ENCODE data around the gene RNPS1. TPM values are rescaled to one million over a fixed set of nuclear protein-coding genes. Genes with fewer than 3 reads are reported as not detected.

Gene RNPS1
- total RNA-seq, 2 experiments from 2014 or later, result 310 to 324 TPM

- Mint-ChIP-seq H3K36me3 (peaks cover 10% of the 10 kb centered on the region), H3K4me1 (peaks cover 25% of the 10 kb centered on the region), H3K4me3 (peak overlapping the region; percentile 86), H3K27ac (peak overlapping the region; percentile 81), H3K9me3 (ENCODE audit: low read depth) (no peaks in the 10 kb centered on the region), H3K27me3 (peaks cover 7% of the 10 kb centered on the region)
- DNase-seq (no peak), ATAC-seq (no peak)
- CTCF ChIA-PET, result interaction anchor here (1.0 to 3.9 kb wide), 5 partner anchors 8 to 51 kb away, joined by 3 to 19 read pairs (median 4); partner anchors contain the start of genes PGP and TRAF7
These were observed 61.5 kb downstream of the RNPS1 start for GRCh38 chr16:2206420-2206779.

GRCh38 chr16:2205967-2206313, 62.0 kb downstream of the RNPS1 start:
- ATAC-seq, result no peak
- peaks cover 7% of the 10 kb centered on the region for H3K27me3 Mint-ChIP-seq
- H3K9me3 Mint-ChIP-seq (ENCODE audit: low read depth), result no peaks in the 10 kb centered on the region
- DNase-seq, result no peak
- peaks cover 10% of the 10 kb centered on the region for H3K36me3 Mint-ChIP-seq
- CTCF ChIA-PET, result interaction anchor here (0.7 to 3.9 kb wide), 8 partner anchors 9 to 202 kb away, joined by 3 to 19 read pairs (median 4); partner anchors contain the start of genes ECI1, PGP and TRAF7
- peaks cover 25% of the 10 kb centered on the region for H3K4me1 Mint-ChIP-seq
- H3K27ac Mint-ChIP-seq, result peak overlapping the region; percentile 81
- H3K4me3 Mint-ChIP-seq, result peak overlapping the region; percentile 86

DNA sequence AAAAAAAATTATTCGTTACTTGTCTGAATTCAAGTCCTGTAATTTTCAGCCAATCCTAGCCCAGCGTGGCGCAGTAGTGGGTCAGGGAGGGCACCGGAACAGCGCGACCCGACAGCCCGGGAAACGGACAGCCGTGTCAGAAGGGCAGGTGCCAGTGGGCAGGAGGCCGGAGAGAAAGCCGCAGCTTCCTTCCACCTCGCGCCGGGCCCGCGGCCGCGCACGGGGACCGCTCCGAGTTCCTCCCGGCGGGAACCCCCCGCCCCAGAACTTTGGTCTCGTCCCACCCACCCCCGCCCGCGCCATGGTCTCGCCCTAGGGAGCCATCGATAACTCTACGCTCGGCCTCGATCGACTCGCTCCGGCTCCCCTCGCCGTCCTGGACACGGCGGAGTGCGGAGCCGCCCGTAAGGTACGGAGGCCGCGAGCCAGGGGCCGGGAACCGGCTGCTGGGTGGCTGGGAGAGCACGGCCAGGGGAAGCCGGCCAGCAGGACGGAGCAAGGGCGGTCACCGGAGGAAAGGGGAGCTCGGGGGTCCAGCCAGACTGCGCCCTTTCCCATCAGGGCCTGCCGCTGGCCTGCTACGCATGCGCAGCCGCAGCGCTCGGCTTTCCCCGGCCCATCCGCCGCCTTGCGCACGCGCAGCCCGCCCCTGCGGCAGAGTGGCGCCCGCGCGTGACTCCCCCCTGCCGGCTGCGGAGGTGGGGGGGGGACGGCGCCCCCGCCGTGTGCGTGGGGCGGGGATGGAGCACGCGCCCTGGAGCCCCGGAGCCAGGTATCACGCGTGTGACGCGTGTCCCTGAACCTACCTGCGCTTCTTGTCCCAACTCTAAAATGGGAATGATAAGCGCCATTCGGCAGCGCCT, 62.6 kb downstream of the RNPS1 start, which contains the start of gene MLST8:
TSS of gene MLST8 (plus strand) at position 351 of the 863 bp plus-strand sequence. CDS start 632 bp downstream, outside the sequence.
- peaks cover 25% of the 10 kb centered on the region for H3K4me1 Mint-ChIP-seq

DNA sequence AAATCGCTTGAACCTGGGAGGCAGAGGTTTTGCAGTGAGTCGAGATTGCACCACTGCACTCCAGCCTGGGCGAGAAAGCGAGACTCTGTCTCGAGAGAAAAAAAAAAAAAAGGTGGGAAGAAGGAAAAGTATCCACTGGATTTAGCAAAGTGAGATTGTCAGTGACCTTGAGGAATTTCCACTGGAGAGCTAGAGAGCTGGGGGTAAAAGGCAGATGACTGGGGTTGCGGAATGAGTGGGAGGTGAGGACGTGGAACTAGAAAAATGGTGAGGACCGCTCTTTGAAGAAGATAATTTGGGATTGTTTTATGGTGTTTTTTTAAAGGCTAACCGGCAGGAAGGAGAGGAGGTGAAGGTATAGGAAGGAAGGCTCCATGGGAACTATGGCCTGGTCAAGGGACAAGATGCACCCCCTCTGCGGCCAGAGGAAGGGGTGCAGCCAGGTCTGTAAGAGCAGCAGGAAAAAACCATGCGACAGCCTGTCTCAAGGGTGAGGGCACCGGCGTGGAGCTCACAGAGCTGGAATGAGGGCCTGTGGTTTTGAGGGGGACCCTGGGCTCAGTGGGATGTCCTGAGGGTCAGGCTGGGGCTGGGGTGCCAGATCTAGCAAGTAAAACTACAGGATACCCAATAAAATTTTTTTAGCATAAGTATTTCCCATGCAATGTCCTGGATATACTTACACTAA, 63.4 kb downstream of the RNPS1 start:
- Mint-ChIP-seq H3K27ac (peak overlapping the region; percentile 64), H3K4me3 (peak overlapping the region; percentile 86), H3K36me3 (peaks cover 10% of the 10 kb centered on the region), H3K27me3 (peaks cover 14% of the 10 kb centered on the region), H3K4me1 (peaks cover 25% of the 10 kb centered on the region), H3K9me3 (ENCODE audit: low read depth) (no peaks in the 10 kb centered on the region)
- ATAC-seq (no peak), DNase-seq (no peak)
- CTCF ChIA-PET, result interaction anchor here (0.6 to 3.9 kb wide), 4 partner anchors 10 to 852 kb away, joined by 3 to 19 read pairs (median 4); partner anchors contain the start of gene ECI1

More for the DNA sequence above, 62.6 kb downstream of the RNPS1 start, which contains the start of gene MLST8:
- Mint-ChIP-seq H3K4me3 (peak within 1 kb of the TSS; percentile 86), H3K36me3 (peaks cover 10% of the 10 kb centered on the region), H3K27ac (peak within 1 kb of the TSS; percentile 81), H3K27me3 (peaks cover 8% of the 10 kb centered on the region), H3K9me3 (ENCODE audit: low read depth) (no peaks in the 10 kb centered on the region)
- CTCF ChIA-PET, result interaction anchor here (0.7 to 3.9 kb wide), 6 partner anchors 10 to 202 kb away, joined by 3 to 19 read pairs (median 4); partner anchors contain the start of gene ECI1
- ATAC-seq (peak; percentile 83), DNase-seq (peak; percentile 90)

Small RNA genes within 50 kb of the gene (microRNA-seq; reads per million reads assigned to microRNA genes)
- gene MIR3677, result not detected
- not detected for gene MIR4717

Other genes with a start within 250 kb of the RNPS1 start
- 1 to 10 TPM; 1.1 to 6.3 TPM for gene NPW, start 248.3 kb downstream of the RNPS1 start, total RNA-seq
- gene NHERF2, start 241.2 kb downstream of the RNPS1 start, total RNA-seq, result 1 to 10 TPM; 1.3 to 2.2 TPM
- 10 to 100 TPM; 34.3 to 37.5 TPM for gene NTHL1, start 220.3 kb downstream of the RNPS1 start, total RNA-seq
- gene TSC2, start 220.1 kb downstream of the RNPS1 start, total RNA-seq, result 100 to 1,000 TPM; 101 to 115 TPM
- gene PKD1, start 132.2 kb downstream of the RNPS1 start, total RNA-seq, result 100 to 1,000 TPM in 1 of 2 experiments, 10 to 100 TPM in 1; 60.1 to 100 TPM
- under 1 TPM; 0.68 to 0.70 TPM for gene RAB26, start 119.5 kb downstream of the RNPS1 start, total RNA-seq
- 10 to 100 TPM; 59.5 to 72.9 TPM for gene TRAF7, start 112.3 kb downstream of the RNPS1 start, total RNA-seq
- under 1 TPM in 1 of 2 experiments, not detected in 1; 0.09 TPM for gene CASKIN1, start 71.5 kb downstream of the RNPS1 start, total RNA-seq
- 10 to 100 TPM; 38.9 to 45.7 TPM for gene MLST8, start 62.7 kb downstream of the RNPS1 start, total RNA-seq
- 10 to 100 TPM; 13.2 to 20.4 TPM for gene BRICD5, start 57.3 kb downstream of the RNPS1 start, total RNA-seq
- 10 to 100 TPM; 29.8 to 34.8 TPM for gene PGP, start 53.3 kb downstream of the RNPS1 start, total RNA-seq
- gene E4F1, start 44.5 kb downstream of the RNPS1 start, total RNA-seq, result 10 to 100 TPM; 31.3 to 37.1 TPM
- gene DNASE1L2, start 31.7 kb downstream of the RNPS1 start, total RNA-seq, result 1 to 10 TPM; 1.5 to 2.0 TPM
- 10 to 100 TPM; 48.9 to 57.3 TPM for gene ECI1, start 16.5 kb downstream of the RNPS1 start, total RNA-seq
- 10 to 100 TPM in 1 of 2 experiments, 1 to 10 TPM in 1; 6.4 to 10.9 TPM for gene ABCA3, start 72.6 kb upstream of the RNPS1 start, total RNA-seq
- 100 to 1,000 TPM in 1 of 2 experiments, 10 to 100 TPM in 1; 84.2 to 103 TPM for gene CCNF, start 161.3 kb upstream of the RNPS1 start, total RNA-seq
- 10 to 100 TPM; 24.9 to 27.5 TPM for gene TEDC2, start 192.0 kb upstream of the RNPS1 start, total RNA-seq
- not detected for gene NTN3, start 203.2 kb upstream of the RNPS1 start, total RNA-seq
- 10 to 100 TPM; 18.7 to 23.3 TPM for gene TBC1D24, start 207.0 kb upstream of the RNPS1 start, total RNA-seq
- 100 to 1,000 TPM; 104 to 121 TPM for gene ATP6V0C, start 245.8 kb upstream of the RNPS1 start, total RNA-seq